ENCODE data around the gene FKBP1C. TPM values are rescaled to one million over a fixed set of nuclear protein-coding genes. Genes with fewer than 3 reads are reported as not detected.
"Not testable (repeated sequence)": the region's sequence is repeated elsewhere in the genome, so short reads cannot be mapped to it uniquely, and the experiment has no call there.

Gene FKBP1C
- total RNA-seq, 6 experiments from 2014 or later: 0.38 to 1.1 (median 0.47) TPM

DNA sequence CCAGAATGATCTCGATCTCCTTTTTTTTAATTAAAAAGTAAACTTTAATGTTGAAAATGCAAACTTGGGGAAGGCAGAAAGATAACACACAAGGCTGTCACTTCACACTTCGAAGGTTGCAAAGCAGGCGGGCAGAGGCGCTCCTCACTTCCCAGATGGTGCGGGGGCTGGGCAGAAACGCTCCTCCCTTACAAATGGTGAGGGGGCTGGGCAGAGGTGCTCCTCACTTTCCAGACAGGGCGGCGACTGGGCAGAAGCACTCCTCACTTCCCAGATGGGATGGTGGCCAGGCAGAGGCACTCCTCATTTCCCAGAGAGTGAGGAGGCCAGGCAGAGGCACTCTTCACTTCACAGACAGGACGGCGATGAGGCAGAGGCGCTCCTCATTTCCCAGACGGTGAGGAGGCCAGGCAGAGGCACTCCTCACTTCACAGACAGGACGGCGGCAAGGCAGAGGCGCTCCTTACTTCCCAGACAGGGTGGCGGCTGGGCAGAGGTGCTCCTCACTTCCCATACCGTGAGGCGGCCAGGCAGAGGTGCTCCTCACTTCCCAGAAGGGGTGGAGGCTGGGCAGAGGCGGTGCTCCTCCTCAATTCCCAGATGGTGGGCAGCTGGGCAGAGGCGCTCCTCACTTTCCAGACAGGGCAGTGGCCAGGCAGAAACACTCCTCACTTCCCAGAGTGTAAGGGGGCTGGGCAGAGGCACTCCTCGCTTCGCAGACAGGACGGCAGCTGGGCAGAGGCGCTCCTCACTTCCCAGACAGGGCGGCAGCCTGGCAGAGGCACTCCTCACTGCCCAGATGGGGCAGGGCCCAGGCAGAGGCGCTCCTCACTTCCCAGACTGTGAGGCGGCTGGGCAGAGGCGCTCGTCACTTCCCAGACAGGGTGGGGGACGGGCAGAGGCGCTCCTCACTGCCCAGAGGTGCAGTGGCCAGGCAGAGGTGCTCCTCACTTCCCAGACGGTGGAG lies 16.9 kb downstream of the FKBP1C start:
- H3K4me3 Mint-ChIP-seq; H3K36me3 Mint-ChIP-seq (ENCODE audit: low read depth); DNase-seq; H3K4me1 Mint-ChIP-seq (ENCODE audit: low read depth); H3K27ac Mint-ChIP-seq; H3K27me3 Mint-ChIP-seq (ENCODE audit: insufficient read depth): not testable (repeated sequence)
- H3K9me3 Mint-ChIP-seq: peaks cover 11% of the 10 kb centered on the region

DNA sequence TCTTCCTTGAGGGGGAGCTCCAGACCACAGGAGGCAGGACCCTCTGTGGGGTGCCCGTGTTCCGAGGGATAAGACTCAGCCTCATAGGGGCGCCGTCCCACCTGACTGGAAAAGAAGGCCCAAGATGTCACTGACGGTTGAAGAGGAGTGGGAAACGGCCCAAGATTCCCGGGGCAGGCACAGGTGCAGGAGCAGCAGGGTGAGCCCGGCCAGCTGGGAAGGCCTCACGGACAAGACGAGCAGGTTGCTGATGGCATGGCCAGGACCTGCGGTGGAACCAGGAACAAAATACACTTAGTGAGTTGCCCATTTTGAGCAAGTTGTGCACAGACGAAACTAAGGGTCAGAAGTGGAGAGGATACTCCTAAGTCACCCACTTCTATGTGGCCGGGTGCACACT lies 18.8 kb downstream of the FKBP1C start:
- not testable (repeated sequence) for H3K27ac Mint-ChIP-seq
- peaks cover 18% of the 10 kb centered on the region for H3K9me3 Mint-ChIP-seq

DNA sequence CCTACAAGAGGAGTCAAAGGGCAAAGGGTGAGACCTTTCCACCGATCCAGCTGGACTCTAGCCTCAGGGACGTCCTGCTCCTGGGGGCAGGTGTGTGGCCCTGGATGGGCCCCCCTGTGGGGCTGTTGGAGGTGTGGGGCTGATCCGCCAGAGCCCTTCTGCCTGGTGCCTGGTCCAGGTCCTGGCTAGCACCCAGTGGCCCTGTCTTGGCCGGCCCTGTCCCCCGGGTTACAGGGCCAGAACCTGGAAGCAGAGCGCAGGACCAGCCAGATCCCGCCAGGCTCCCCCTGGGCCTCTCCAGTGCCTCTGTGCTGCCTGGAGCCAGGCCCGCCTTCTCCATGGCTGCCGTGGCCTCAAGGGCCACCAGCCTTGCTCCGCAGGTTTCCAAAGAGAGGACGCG lies 19.2 kb downstream of the FKBP1C start:
- H3K4me3 Mint-ChIP-seq; H3K27ac Mint-ChIP-seq; H3K4me1 Mint-ChIP-seq (ENCODE audit: low read depth); H3K27me3 Mint-ChIP-seq (ENCODE audit: insufficient read depth); H3K36me3 Mint-ChIP-seq (ENCODE audit: low read depth); DNase-seq: not testable (repeated sequence)
- H3K9me3 Mint-ChIP-seq: peaks cover 19% of the 10 kb centered on the region

More for the DNA sequence above, 18.8 kb downstream of the FKBP1C start:
- not testable (repeated sequence) for H3K4me1 Mint-ChIP-seq (ENCODE audit: low read depth); DNase-seq; H3K36me3 Mint-ChIP-seq (ENCODE audit: low read depth); H3K27me3 Mint-ChIP-seq (ENCODE audit: insufficient read depth); H3K4me3 Mint-ChIP-seq

DNA sequence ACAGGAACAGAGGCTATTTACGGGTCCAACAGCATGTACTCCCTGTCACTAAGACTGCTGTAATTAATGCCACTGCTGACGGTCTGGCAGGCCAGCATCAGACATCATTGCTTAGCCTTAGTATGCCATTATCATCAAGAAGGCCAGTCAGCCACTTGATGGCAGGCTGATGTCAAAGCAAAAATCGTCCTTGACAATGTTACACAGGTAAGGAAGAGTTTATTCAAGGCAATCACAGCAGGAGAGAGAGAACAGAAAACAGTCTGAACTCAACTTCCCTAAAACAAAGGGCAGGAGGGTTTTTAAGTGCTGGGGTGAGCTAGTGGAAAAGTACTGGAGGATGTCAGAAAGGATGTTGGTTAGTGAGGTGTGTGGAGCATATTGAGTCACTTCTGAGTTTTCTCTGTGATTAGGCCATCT lies 25.1 kb downstream of the FKBP1C start:
- TF ChIP-seq, protein P1, sequence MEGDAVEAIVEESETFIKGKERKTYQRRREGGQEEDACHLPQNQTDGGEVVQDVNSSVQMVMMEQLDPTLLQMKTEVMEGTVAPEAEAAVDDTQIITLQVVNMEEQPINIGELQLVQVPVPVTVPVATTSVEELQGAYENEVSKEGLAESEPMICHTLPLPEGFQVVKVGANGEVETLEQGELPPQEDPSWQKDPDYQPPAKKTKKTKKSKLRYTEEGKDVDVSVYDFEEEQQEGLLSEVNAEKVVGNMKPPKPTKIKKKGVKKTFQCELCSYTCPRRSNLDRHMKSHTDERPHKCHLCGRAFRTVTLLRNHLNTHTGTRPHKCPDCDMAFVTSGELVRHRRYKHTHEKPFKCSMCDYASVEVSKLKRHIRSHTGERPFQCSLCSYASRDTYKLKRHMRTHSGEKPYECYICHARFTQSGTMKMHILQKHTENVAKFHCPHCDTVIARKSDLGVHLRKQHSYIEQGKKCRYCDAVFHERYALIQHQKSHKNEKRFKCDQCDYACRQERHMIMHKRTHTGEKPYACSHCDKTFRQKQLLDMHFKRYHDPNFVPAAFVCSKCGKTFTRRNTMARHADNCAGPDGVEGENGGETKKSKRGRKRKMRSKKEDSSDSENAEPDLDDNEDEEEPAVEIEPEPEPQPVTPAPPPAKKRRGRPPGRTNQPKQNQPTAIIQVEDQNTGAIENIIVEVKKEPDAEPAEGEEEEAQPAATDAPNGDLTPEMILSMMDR (IDR thresholded peaks at IDR 0.05): no peak
- no peaks in the 10 kb centered on the region for H3K36me3 Mint-ChIP-seq (ENCODE audit: low read depth)
- H3K27me3 Mint-ChIP-seq (ENCODE audit: insufficient read depth): no peaks in the 10 kb centered on the region; the same call in 1 of the 2 replicates
- H3K4me3 Mint-ChIP-seq: no peak overlapping the region
- no peaks in the 10 kb centered on the region for H3K4me1 Mint-ChIP-seq (ENCODE audit: low read depth)
- H3K27ac Mint-ChIP-seq: no peak overlapping the region
- peaks cover 23% of the 10 kb centered on the region for H3K9me3 Mint-ChIP-seq
- DNase-seq: no peak

DNA sequence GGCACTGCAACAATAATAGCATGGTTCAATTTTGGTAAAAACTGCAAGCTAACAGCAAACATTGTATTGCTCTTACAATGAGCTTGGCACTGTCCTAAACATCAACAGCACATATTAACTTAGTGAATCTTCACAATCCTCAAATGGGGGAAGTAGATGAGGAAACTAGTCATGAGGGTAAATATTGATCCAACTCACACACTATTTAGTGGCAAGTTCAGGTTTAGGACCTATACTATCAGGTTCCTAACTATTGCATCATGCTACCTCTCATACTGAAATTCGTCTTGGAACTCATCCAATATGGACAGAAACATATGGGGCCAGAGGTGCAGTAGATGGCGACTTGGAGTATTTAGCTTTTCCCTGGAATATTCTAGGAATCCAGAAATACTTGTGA lies 34.2 kb downstream of the FKBP1C start:
- DNase-seq: no peak
- TF ChIP-seq, protein P1 (IDR thresholded peaks at IDR 0.05): no peak
- Mint-ChIP-seq H3K4me3 (no peak overlapping the region), H3K4me1 (ENCODE audit: low read depth) (no peaks in the 10 kb centered on the region), H3K27ac (no peak overlapping the region), H3K27me3 (ENCODE audit: insufficient read depth) (no peaks in the 10 kb centered on the region), H3K36me3 (ENCODE audit: low read depth) (no peaks in the 10 kb centered on the region), H3K9me3 (no peaks in the 10 kb centered on the region)

DNA sequence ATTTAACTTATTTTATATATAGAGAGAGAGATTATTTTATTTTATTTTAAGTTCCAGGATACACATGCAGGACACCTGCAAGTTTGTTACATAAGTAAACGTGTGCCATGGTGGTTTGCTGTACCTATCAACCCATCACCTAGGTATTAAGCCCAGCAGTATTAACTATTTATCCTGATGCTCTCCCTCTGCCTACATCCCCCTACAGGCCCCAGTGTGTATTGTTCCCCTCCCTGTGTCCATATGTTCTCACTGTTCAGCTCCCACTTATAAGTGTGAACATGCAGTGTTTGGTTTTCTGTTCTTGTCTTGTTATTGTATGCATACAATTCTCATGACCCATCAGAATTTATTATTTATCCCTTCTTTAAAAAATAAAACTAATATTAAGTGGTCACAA lies 34.6 kb downstream of the FKBP1C start:
- no peaks in the 10 kb centered on the region for H3K36me3 Mint-ChIP-seq (ENCODE audit: low read depth)
- TF ChIP-seq, protein P1 (IDR thresholded peaks at IDR 0.05): no peak

DNA sequence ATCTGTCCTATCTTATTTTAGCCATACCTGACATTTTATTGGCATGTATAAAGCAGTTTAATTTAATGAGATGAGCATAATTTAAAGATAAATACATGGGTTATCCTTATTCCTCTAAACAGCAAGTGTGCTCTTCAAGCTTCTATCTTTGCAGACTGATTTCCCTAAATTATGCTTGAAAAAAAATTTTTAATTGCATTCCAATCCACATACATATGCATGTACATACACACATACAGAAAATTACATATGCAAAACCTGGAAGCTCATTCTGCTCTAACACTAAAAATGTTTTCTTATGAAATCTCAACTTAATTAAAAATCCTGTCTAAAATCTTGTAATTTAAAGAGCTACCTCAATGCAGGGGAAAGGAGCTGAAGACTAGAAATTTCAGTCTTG lies 35.3 kb downstream of the FKBP1C start:
- TF ChIP-seq, protein P1 (IDR thresholded peaks at IDR 0.05): no peak
- H3K27me3 Mint-ChIP-seq (ENCODE audit: insufficient read depth): no peaks in the 10 kb centered on the region
- no peaks in the 10 kb centered on the region for H3K4me1 Mint-ChIP-seq (ENCODE audit: low read depth)
- no peak for DNase-seq
- H3K27ac Mint-ChIP-seq: no peak overlapping the region
- no peaks in the 10 kb centered on the region for H3K36me3 Mint-ChIP-seq (ENCODE audit: low read depth)
- H3K4me3 Mint-ChIP-seq: no peak overlapping the region
- no peaks in the 10 kb centered on the region for H3K9me3 Mint-ChIP-seq

More for the DNA sequence above, 34.6 kb downstream of the FKBP1C start:
- H3K27ac Mint-ChIP-seq: no peak overlapping the region
- H3K4me3 Mint-ChIP-seq: no peak overlapping the region
- H3K27me3 Mint-ChIP-seq (ENCODE audit: insufficient read depth): no peaks in the 10 kb centered on the region
- H3K9me3 Mint-ChIP-seq: no peaks in the 10 kb centered on the region
- no peaks in the 10 kb centered on the region for H3K4me1 Mint-ChIP-seq (ENCODE audit: low read depth)
- no peak for DNase-seq
